A549 (cell line): ENCODE results near the gene TBCEL. TPM values are rescaled to one million over a fixed set of nuclear protein-coding genes. Genes with fewer than 3 reads are reported as not detected.

Experiments used
- ATAC-seq, 2 experiments: fragments of 200-7000 bp in 1 of 2; fragments of >200 bp in 1 of 2; cut with Nextera tagmentation in 1 of 2; cut with Tn5 transposase in 1 of 2; 3 replicates each; pipeline versions ENCODE4 v1.8.0 to v1.9.1; 2018 to 2020; ENCODE audit warnings: mild to moderate bottlenecking in 1 of 2, moderate library complexity in 1 of 2
- CTCF ChIA-PET: fragments of 300-600 bp; sonication (Branson Sonifier 250); formaldehyde crosslinking; extraction: SDS; loops from one replicate; lab custom pipeline; 2021; ENCODE audit warnings: antibody characterized with exemption, inconsistent platforms; lab: Yijun Ruan, JAX
- POLR2A ChIA-PET: fragments of 350-600 bp; formaldehyde crosslinking; extraction: SDS; loops from one replicate; lab custom pipeline; 2021; ENCODE audit warnings: antibody characterized with exemption, inconsistent platforms; lab: Yijun Ruan, JAX
- DNase-seq, 2 experiments: peaks; one replicate each; pipeline versions ENCODE4 v3.0.0 to v3.0.0-alpha.2; 2011 to 2016; ENCODE audit warnings: low read depth in 1 of 2, low spot score in 1 of 2
- FAIRE-seq: peaks from 2 replicates; lab custom pipeline; 2011; peaks lifted over from hg19 to GRCh38; lab: Jason Lieb, UNC
- H3K27ac ChIP-seq, 2 experiments: fragments of >200 bp; sonication (Bioruptor Twin); formaldehyde crosslinking; 3 replicates each; pipeline ENCODE4 v1.5.1; 2016 to 2017
- H3K4me1 ChIP-seq: fragments of >200 bp; sonication (Bioruptor Twin); formaldehyde crosslinking; 3 replicates; pipeline ENCODE4 v1.6.1; 2016
- H3K4me2 ChIP-seq: fragments of >200 bp; sonication (Bioruptor Twin); formaldehyde crosslinking; 3 replicates; pipeline ENCODE4 v1.6.1; 2016
- H3K4me3 ChIP-seq: fragments of >200 bp; sonication (Bioruptor Twin); formaldehyde crosslinking; 3 replicates; pipeline ENCODE4 v1.5.1; 2016
- H3K9me3 ChIP-seq: fragments of >200 bp; sonication (Bioruptor Twin); formaldehyde crosslinking; 3 replicates; pipeline ENCODE4 v1.6.1; 2016
- CBX2 ChIP-seq: fragments of 200-600 bp; sonication (generic); IDR thresholded peaks from 2 replicates; pipeline ENCODE4 v1.6.1; 2016; ENCODE audit warnings: low read depth, mild to moderate bottlenecking, borderline replicate concordance
- CEBPB ChIP-seq, 2 experiments: fragments of >200 bp in 1 of 2; sonication (Bioruptor Twin) in 1 of 2; formaldehyde crosslinking in 1 of 2; IDR thresholded peaks; 2 replicates each; pipeline ENCODE4 v1.6.1; 2012 to 2016
- EHF ChIP-seq: fragments of 250-450 bp; sonication (Bioruptor Pico); IDR thresholded peaks from 2 replicates; pipeline ENCODE4 v1.5.0; 2020; ENCODE audit warnings: mild to moderate bottlenecking
- EP300 ChIP-seq, 2 experiments: fragments of >200 bp; sonication (Bioruptor Twin); formaldehyde crosslinking; IDR thresholded peaks; 2 replicates in 1 of 2; 3 replicates in 1 of 2; pipeline ENCODE4 v1.6.1; 2016 to 2017
- FOSL2 ChIP-seq, 2 experiments: fragments of 450-650 bp in 1 of 2; fragments of >200 bp in 1 of 2; sonication (Bioruptor Twin) in 1 of 2; formaldehyde crosslinking; IDR thresholded peaks; 2 replicates each; pipeline versions ENCODE4 v1.5.0 to v1.6.1; 2016 to 2020; ENCODE audit warnings: mild to moderate bottlenecking in 1 of 2, moderate library complexity in 1 of 2
- FOXS1 ChIP-seq: fragments of 250-450 bp; sonication (Bioruptor Pico); IDR thresholded peaks from 2 replicates; pipeline ENCODE4 v1.5.0; 2020; ENCODE audit warnings: mild to moderate bottlenecking, moderate library complexity
- GATA3 ChIP-seq: IDR thresholded peaks from 2 replicates; pipeline ENCODE4 v1.6.1; 2012; ENCODE audit warnings: borderline replicate concordance
- JUN ChIP-seq, 2 experiments: fragments of >200 bp; sonication (Bioruptor Twin); formaldehyde crosslinking; IDR thresholded peaks; 2 replicates in 1 of 2; 3 replicates in 1 of 2; pipeline ENCODE4 v1.6.1; 2016 to 2017
- JUNB ChIP-seq: fragments of >200 bp; sonication (Bioruptor Twin); formaldehyde crosslinking; IDR thresholded peaks from 2 replicates; pipeline ENCODE4 v1.6.1; 2016
- MYC ChIP-seq: IDR thresholded peaks from 2 replicates; pipeline ENCODE4 v1.6.1; 2012; ENCODE audit warnings: mild to moderate bottlenecking, inconsistent platforms, low read length, improper control_type of control experiment, borderline replicate concordance
- NPAS2 ChIP-seq: fragments of 250-450 bp; sonication (Bioruptor Pico); IDR thresholded peaks from 2 replicates; pipeline ENCODE4 v1.8.0; 2022; ENCODE audit warnings: mild to moderate bottlenecking, moderate library complexity, borderline replicate concordance
- NR3C1 ChIP-seq: fragments of >200 bp; sonication (Bioruptor Twin); formaldehyde crosslinking; IDR thresholded peaks from 3 replicates; pipeline ENCODE4 v1.6.1; 2017
- PHF8 ChIP-seq: fragments of 200-600 bp; sonication (generic); IDR thresholded peaks from 2 replicates; pipeline ENCODE4 v1.6.1; 2016; ENCODE audit warnings: low read depth, mild to moderate bottlenecking, antibody characterized with exemption, moderate library complexity, borderline replicate concordance
- RARB ChIP-seq: fragments of 250-450 bp; sonication (Bioruptor Pico); IDR thresholded peaks from 2 replicates; pipeline ENCODE4 v1.8.0; 2021; ENCODE audit warnings: mild to moderate bottlenecking, moderate library complexity
- RCOR1 ChIP-seq: fragments of 150-350 bp; IDR thresholded peaks from 2 replicates; pipeline ENCODE4 v1.6.1; 2014; ENCODE audit warnings: antibody characterized with exemption, low read length, low read depth
- RFX5 ChIP-seq: fragments of 450-650 bp; IDR thresholded peaks from 2 replicates; pipeline ENCODE4 v1.7.1; 2014; ENCODE audit warnings: antibody characterized with exemption, mild to moderate bottlenecking, moderate library complexity
- SREBF2 ChIP-seq: fragments of 450-650 bp; IDR thresholded peaks from 2 replicates; pipeline ENCODE4 v1.6.1; 2014; ENCODE audit warnings: mild to moderate bottlenecking, moderate library complexity
- TFCP2L1 ChIP-seq: fragments of 250-450 bp; sonication (Bioruptor Pico); IDR thresholded peaks from 2 replicates; pipeline ENCODE4 v1.5.0; 2021; ENCODE audit warnings: mild to moderate bottlenecking
- TP53 ChIP-seq: fragments of 250-450 bp; sonication (Bioruptor Pico); IDR thresholded peaks from 2 replicates; pipeline ENCODE4 v1.5.0; 2021; ENCODE audit warnings: mild to moderate bottlenecking, moderate library complexity
- ZFP36 ChIP-seq: fragments of 450-650 bp; IDR thresholded peaks from 2 replicates; pipeline ENCODE4 v1.6.1; 2014; ENCODE audit warnings: borderline replicate concordance; ENCODE audit not compliant: partially characterized antibody
- ZNF302 ChIP-seq: fragments of 250-450 bp; sonication (Bioruptor Pico); IDR thresholded peaks from 2 replicates; pipeline ENCODE4 v1.9.0; 2021; ENCODE audit warnings: inconsistent platforms, mild to moderate bottlenecking, moderate library complexity
- WGBS: methylation state at CpG from one replicate; pipeline ENCODE4 v1.1.6; 2017; ENCODE audit errors: missing lambda C conversion rate; 5-methylcytosine and 5-hydroxymethylcytosine counted together
- polyA plus RNA-seq, 4 experiments: library from polyadenylated mRNA; depleted of rRNA in 3 of 4; stranded (reverse); fragments of >200 nt; fragmentation: RNase III in 1 of 4; extraction: RNeasy Plus Mini Kit Qiagen cat#74134 plus additional on column Dnase treatment in 1 of 4; gene quantifications; 2 replicates in 3 of 4; 3 replicates in 1 of 4; pipeline ENCODE4 v1.2.3, GENCODE V29; 2011 to 2017
- TF ChIP-seq, protein P1 (sequence below): fragments of >200 bp; sonication (Bioruptor Twin); formaldehyde crosslinking; IDR thresholded peaks from 3 replicates; pipeline ENCODE4 v1.6.1; 2016
- TF ChIP-seq, protein P2 (sequence below): fragments of 450-650 bp; IDR thresholded peaks from 2 replicates; pipeline ENCODE4 v1.6.1; 2014; ENCODE audit warnings: antibody characterized with exemption
- TF ChIP-seq, protein P3 (sequence below): fragments of 150-350 bp; IDR thresholded peaks from 2 replicates; pipeline ENCODE4 v1.6.1; 2014; ENCODE audit warnings: low read depth, mild to moderate bottlenecking, low read length
- TF ChIP-seq, protein P4 (sequence below): fragments of 250-450 bp; sonication (Bioruptor Pico); IDR thresholded peaks from 2 replicates; pipeline ENCODE4 v1.5.0; 2020; ENCODE audit warnings: low read depth, mild to moderate bottlenecking, moderate library complexity
- TF ChIP-seq, protein P5 (sequence below): IDR thresholded peaks from 2 replicates; pipeline ENCODE4 v1.6.1; 2012

TBCEL gene
- polyA plus RNA-seq, 2 of the 4 experiments (the other 2 are of a cell fraction), result 5.9 to 11.9 TPM

DNA sequence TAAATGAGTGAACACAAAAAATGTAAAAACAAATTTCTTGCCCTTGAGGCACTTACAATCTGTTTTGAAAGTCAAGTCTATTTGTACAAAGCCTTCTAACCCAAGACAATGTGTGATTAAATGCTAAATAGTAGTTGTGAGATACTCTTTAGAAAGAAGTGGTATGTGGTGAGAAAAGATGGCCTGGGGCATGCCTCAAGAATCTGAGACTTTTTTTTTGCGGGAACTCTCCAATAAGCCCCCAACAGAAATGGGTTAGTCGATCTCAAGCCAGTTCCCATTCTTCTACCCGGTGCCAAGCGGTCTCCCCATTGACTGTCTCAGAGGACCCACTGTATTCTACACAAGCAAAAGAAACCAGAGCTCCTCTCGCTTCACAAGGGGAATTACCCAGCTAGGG lies 26.9 kb upstream of the TBCEL start:
- no peak for TF ChIP-seq EHF (CRISPR knock-in tag)
- no peak for TF ChIP-seq ZNF302
- TF ChIP-seq FOSL2 (IDR thresholded peaks at IDR 0.05), result no peak
- TF ChIP-seq FOSL2 (CRISPR knock-in tag; IDR thresholded peaks at IDR 0.05), result no peak
- no peak for TF ChIP-seq TFCP2L1 (CRISPR knock-in tag)
- TF ChIP-seq SREBF2, result no peak
- TF ChIP-seq, protein P1, sequence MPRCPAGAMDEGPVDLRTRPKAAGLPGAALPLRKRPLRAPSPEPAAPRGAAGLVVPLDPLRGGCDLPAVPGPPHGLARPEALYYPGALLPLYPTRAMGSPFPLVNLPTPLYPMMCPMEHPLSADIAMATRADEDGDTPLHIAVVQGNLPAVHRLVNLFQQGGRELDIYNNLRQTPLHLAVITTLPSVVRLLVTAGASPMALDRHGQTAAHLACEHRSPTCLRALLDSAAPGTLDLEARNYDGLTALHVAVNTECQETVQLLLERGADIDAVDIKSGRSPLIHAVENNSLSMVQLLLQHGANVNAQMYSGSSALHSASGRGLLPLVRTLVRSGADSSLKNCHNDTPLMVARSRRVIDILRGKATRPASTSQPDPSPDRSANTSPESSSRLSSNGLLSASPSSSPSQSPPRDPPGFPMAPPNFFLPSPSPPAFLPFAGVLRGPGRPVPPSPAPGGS, result no peak
- TF ChIP-seq FOXS1 (CRISPR knock-in tag), result no peak
- TF ChIP-seq NPAS2, result no peak
- no peak for TF ChIP-seq JUN (IDR thresholded peaks at IDR 0.05)
- TF ChIP-seq JUNB, result no peak
- TF ChIP-seq, protein P2, sequence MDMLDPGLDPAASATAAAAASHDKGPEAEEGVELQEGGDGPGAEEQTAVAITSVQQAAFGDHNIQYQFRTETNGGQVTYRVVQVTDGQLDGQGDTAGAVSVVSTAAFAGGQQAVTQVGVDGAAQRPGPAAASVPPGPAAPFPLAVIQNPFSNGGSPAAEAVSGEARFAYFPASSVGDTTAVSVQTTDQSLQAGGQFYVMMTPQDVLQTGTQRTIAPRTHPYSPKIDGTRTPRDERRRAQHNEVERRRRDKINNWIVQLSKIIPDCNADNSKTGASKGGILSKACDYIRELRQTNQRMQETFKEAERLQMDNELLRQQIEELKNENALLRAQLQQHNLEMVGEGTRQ, result no peak
- TF ChIP-seq ZFP36, result no peak
- no peak for TF ChIP-seq RCOR1
- TF ChIP-seq, all 56 proteins: peak for 0
- ATAC-seq, result no peak
- Histone ChIP-seq H3K4me2 (no peak overlapping the region), H3K4me1 (no peaks in the 10 kb centered on the region), H3K9me3 (no peaks in the 10 kb centered on the region), H3K4me3 (no peak overlapping the region), H3K27ac (no peak overlapping the region)
- CTCF ChIA-PET, result no interaction called here
- no peak for FAIRE-seq
- 29% methylated on average over 5 of the region's 5 CpGs for WGBS
- POLR2A ChIA-PET, result no interaction called here
- DNase-seq, result no peak

DNA sequence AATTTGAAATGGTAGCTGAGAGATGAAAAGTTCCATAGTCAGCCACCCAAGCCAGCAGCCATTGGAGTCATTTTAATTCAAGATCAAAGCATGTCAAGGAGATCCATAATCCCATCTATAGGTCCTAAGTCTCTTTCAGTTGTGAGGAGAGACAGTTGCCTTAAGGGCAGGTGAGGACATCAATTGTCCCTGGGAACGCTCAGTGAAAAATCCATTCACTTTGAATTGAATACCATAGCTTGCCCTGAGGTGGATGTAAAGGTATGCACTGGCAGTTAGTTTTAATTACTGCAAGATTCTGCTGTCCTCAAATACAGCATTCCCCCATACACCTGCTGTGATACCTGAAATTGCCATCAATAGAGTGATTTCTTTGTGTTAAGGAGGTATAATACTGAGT lies 25.3 kb upstream of the TBCEL start:
- no peaks in the 10 kb centered on the region for H3K4me1 ChIP-seq
- CTCF ChIA-PET, result no interaction called here
- H3K27ac ChIP-seq, result no peak overlapping the region
- H3K4me3 ChIP-seq, result no peak overlapping the region
- FAIRE-seq, result no peak
- TF ChIP-seq PHF8 (no peak), RFX5 (no peak), CBX2 (no peak), EP300 (IDR thresholded peaks at IDR 0.05) (no peak)
- TF ChIP-seq, protein P3, sequence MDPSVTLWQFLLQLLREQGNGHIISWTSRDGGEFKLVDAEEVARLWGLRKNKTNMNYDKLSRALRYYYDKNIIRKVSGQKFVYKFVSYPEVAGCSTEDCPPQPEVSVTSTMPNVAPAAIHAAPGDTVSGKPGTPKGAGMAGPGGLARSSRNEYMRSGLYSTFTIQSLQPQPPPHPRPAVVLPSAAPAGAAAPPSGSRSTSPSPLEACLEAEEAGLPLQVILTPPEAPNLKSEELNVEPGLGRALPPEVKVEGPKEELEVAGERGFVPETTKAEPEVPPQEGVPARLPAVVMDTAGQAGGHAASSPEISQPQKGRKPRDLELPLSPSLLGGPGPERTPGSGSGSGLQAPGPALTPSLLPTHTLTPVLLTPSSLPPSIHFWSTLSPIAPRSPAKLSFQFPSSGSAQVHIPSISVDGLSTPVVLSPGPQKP, result no peak
- TF ChIP-seq, protein P4, sequence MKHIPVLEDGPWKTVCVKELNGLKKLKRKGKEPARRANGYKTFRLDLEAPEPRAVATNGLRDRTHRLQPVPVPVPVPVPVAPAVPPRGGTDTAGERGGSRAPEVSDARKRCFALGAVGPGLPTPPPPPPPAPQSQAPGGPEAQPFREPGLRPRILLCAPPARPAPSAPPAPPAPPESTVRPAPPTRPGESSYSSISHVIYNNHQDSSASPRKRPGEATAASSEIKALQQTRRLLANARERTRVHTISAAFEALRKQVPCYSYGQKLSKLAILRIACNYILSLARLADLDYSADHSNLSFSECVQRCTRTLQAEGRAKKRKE (CRISPR knock-in tag), result no peak
- TF ChIP-seq, all 56 proteins: peak for 0
- POLR2A ChIA-PET, result no interaction called here
- Histone ChIP-seq H3K4me2 (no peak overlapping the region), H3K9me3 (no peaks in the 10 kb centered on the region)
- no peak for DNase-seq
- no peak for ATAC-seq
- WGBS, result 44% methylated on average over 1 of the region's 1 CpG

DNA sequence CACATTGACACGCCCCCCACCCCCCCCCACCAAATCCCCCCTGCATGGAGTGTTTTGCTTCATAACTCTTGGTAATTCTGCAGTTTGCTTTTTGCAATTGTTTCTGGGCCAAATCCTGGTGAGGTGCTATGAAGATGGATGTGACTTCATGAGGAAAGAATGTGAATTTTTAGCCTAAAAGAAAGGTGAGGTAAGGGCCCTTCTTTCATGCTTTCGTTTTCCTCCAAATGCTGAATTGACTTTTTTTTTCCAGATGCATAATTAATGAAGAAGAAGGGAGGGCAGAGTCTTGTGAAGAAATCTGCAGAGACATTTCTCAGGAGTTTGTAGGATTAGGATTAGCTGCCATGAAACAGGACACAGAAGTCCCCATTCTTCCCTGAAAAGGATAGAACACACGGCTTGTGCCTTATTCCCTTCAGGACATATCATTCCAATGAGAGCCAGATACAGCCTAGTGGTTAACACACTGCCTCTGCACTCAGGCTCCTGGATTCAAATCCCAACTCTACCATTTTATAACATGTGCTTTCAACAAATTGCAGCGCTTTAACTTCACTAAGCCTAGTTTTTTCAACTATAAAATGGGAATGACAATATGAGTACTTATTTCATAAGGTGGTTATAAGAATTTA lies 19.6 kb upstream of the TBCEL start:
- Histone ChIP-seq H3K9me3 (no peaks in the 10 kb centered on the region; the same call in 2 of the 3 replicates), H3K27ac (no peak overlapping the region), H3K4me2 (no peak overlapping the region), H3K4me3 (no peak overlapping the region), H3K4me1 (no peaks in the 10 kb centered on the region)
- ChIA-PET CTCF (no interaction called here), POLR2A (no interaction called here)
- FAIRE-seq, result no peak
- WGBS, result 32% methylated on average over 3 of the region's 4 CpGs
- ATAC-seq, result no peak
- no peak for DNase-seq
- TF ChIP-seq, protein P3, result no peak
- TF ChIP-seq RARB (CRISPR knock-in tag), result no peak
- TF ChIP-seq TP53 (CRISPR knock-in tag), result no peak
- TF ChIP-seq EHF (CRISPR knock-in tag), result no peak
- TF ChIP-seq, protein P1, result no peak
- TF ChIP-seq, protein P5, sequence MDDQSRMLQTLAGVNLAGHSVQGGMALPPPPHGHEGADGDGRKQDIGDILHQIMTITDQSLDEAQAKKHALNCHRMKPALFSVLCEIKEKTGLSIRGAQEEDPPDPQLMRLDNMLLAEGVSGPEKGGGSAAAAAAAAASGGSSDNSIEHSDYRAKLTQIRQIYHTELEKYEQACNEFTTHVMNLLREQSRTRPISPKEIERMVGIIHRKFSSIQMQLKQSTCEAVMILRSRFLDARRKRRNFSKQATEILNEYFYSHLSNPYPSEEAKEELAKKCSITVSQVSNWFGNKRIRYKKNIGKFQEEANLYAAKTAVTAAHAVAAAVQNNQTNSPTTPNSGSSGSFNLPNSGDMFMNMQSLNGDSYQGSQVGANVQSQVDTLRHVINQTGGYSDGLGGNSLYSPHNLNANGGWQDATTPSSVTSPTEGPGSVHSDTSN, result no peak
- no peak for TF ChIP-seq GATA3
- TF ChIP-seq RCOR1, result no peak
- no peak for TF ChIP-seq CEBPB (IDR thresholded peaks at IDR 0.05)
- TF ChIP-seq NPAS2, result no peak
- TF ChIP-seq MYC, result no peak
- TF ChIP-seq NR3C1, result no peak
- TF ChIP-seq, all 56 proteins: peak for 0
